Activated CD4-positive, alpha-beta memory T cell treated with anti-CD3 and anti-CD28 coated beads, Interleukin-2, amount 10 ng/mL, durations not matched to agents 7 days and 5 days (primary cell): ENCODE results near the gene MOCS3. TPM values are rescaled to one million over a fixed set of nuclear protein-coding genes. Genes with fewer than 3 reads are reported as not detected.

Experiments used
- CTCF ChIA-PET: fragments of 350-600 bp; sonication (Branson Sonifier 250); formaldehyde crosslinking; loops from one replicate; lab custom pipeline; 2021; ENCODE audit warnings: antibody characterized with exemption, inconsistent platforms; lab: Charles Lee
- POLR2A ChIA-PET: fragments of 350-600 bp; sonication (Branson Sonifier 250); formaldehyde crosslinking; loops from one replicate; lab custom pipeline; 2021; ENCODE audit warnings: antibody characterized with exemption; lab: Charles Lee
- DNase-seq: peaks from one replicate; pipeline ENCODE4 v3.0.0-alpha.2; 2020
- H3K27ac Mint-ChIP-seq: one replicate; pipeline ENCODE4 v1.8.0; 2021; ENCODE audit warnings: mild to moderate bottlenecking, mixed read lengths
- H3K27me3 Mint-ChIP-seq: one replicate; pipeline ENCODE4 v1.8.0; 2021; ENCODE audit warnings: mixed read lengths
- H3K36me3 Mint-ChIP-seq: one replicate; pipeline ENCODE4 v1.8.0; 2021; ENCODE audit warnings: low read depth, mixed read lengths
- H3K4me1 Mint-ChIP-seq: one replicate; pipeline ENCODE4 v1.8.0; 2021; ENCODE audit warnings: mixed read lengths
- H3K4me3 Mint-ChIP-seq: one replicate; pipeline ENCODE4 v1.8.0; 2021; ENCODE audit warnings: mild to moderate bottlenecking, mixed read lengths
- H3K9me3 Mint-ChIP-seq: one replicate; pipeline ENCODE4 v1.8.0; 2021; ENCODE audit warnings: mixed read lengths
- total RNA-seq, 2 experiments: library from RNA; stranded (reverse); gene quantifications; one replicate each; pipeline ENCODE4 v1.2.3, GENCODE V29; 2021

MOCS3 gene
- 1 to 10 TPM; 4.1 to 4.7 TPM for total RNA-seq

DNA sequence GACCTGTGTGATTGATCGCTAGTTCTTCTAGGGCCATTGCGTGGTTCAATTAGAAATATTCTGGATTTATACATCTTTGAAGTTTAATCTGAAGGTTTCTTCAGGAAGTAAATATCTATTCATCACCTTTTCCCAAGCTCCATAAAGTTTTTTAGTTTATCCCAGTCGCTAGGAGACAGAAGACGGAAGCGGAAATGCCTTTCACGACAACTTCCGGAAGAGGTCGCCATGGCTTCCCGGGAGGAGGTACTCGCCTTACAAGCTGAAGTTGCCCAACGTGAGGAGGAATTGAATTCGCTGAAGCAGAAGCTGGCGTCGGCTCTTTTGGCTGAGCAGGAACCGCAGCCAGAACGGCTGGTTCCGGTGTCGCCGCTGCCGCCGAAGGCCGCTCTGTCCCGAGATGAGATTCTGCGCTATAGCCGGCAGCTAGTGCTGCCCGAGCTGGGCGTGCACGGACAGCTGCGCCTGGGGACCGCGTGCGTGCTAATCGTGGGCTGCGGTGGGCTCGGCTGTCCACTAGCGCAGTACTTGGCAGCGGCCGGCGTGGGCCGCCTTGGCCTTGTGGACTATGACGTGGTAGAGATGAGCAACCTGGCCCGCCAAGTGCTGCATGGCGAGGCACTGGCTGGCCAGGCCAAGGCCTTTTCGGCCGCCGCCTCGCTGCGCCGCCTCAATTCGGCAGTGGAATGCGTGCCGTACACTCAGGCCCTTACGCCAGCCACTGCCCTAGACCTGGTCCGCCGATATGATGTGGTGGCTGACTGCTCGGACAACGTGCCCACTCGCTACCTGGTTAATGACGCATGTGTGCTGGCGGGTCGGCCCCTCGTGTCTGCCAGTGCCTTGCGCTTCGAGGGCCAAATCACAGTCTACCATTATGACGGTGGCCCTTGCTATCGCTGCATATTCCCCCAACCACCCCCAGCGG lies at the start of gene MOCS3:
Gene MOCS3, plus strand, starts transcription at position 204 of the 928 bp plus-strand sequence. Its CDS starts 25 bp downstream, at position 229.
- H3K9me3 Mint-ChIP-seq = no peaks in the 10 kb centered on the region
- peak; percentile 85 for DNase-seq
- H3K4me3 Mint-ChIP-seq = peak within 1 kb of the TSS; percentile 99
- peaks cover 13% of the 10 kb centered on the region for H3K36me3 Mint-ChIP-seq
- H3K27me3 Mint-ChIP-seq = no peaks in the 10 kb centered on the region
- peak within 1 kb of the TSS; percentile 86 for H3K27ac Mint-ChIP-seq
- ChIA-PET CTCF (interaction anchor here (1.0 to 3.1 kb wide), 10 partner anchors 8 to 211 kb away, joined by 3 to 61 read pairs (median 6); partner anchors contain the start of genes ADNP and BCAS4), POLR2A (interaction anchor here (0.5 to 3.8 kb wide), 29 partner anchors 9 to 522 kb away, joined by 3 to 170 read pairs (median 5); partner anchors contain the start of genes ADNP, BCAS4 and PTPN1)
- H3K4me1 Mint-ChIP-seq = peaks cover 57% of the 10 kb centered on the region

DNA sequence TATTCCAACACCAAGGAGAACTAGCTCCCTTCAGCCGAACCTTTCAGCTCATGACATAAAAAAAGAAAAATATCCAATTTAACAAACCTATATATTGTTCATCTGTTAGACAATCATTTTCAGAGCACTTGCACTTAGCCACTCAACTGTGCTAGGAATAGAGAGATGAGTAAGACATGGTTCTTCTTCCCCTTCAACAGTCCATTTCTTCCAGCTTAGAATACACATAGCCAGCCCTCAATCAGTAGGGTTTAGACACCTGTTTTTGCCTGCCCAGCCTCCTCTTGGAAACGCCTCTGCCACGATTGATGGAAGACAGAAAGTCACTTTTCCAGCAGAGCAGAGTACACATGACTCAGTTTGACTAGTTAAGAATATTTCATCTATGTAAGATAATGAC lies 49.2 kb upstream of the MOCS3 start:
- Mint-ChIP-seq H3K27me3 (no peaks in the 10 kb centered on the region), H3K36me3 (peaks cover 36% of the 10 kb centered on the region), H3K4me1 (peaks cover 40% of the 10 kb centered on the region), H3K9me3 (no peaks in the 10 kb centered on the region), H3K27ac (no peak overlapping the region), H3K4me3 (no peak overlapping the region)
- ChIA-PET POLR2A (interaction anchor here (1.2 to 1.8 kb wide), 2 partner anchors 10 to 15 kb away, joined by 4 read pairs; no protein-coding TSS in a partner anchor), CTCF (interaction anchor here (0.6 to 3.3 kb wide), 4 partner anchors 11 to 118 kb away, joined by 3 to 13 read pairs (median 4); partner anchors contain the start of gene BCAS4)
- no peak for DNase-seq

- Mint-ChIP-seq H3K27me3 (no peaks in the 10 kb centered on the region), H3K9me3 (no peaks in the 10 kb centered on the region), H3K4me1 (peaks cover 53% of the 10 kb centered on the region), H3K36me3 (peaks cover 42% of the 10 kb centered on the region), H3K27ac (peak overlapping the region; percentile 69), H3K4me3 (no peak overlapping the region)
- DNase-seq = no peak
- CTCF ChIA-PET = interaction anchor here (1.6 to 1.7 kb wide), 2 partner anchors 18 to 117 kb away, joined by 9 to 13 read pairs; partner anchors contain the start of gene BCAS4
- POLR2A ChIA-PET = interaction anchor here (0.6 to 5.1 kb wide), 3 partner anchors 11 to 19 kb away, joined by 4 to 45 read pairs (median 5); partner anchors contain the start of gene ADNP
These were observed 47.6 kb upstream of the MOCS3 start for GRCh38 chr20:50911030-50911429.

DNA sequence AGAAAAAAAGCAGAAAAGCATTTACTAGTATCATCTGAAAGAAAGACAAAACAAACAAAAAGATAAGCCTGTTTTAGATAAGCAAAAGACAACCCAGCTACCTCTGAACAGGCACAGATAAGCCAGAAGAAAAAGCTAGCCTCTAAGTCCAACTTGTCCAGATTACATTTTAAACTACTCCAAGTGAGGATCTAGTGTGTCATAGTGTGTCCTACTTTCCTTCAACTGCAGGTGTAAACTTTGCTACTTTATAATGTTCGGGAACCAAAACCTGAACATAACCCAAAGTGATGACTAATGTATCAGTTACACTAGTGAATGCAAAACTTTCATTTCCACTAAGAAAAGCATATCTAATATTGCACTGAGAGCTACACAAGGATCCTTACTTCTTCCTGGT lies 46.9 kb upstream of the MOCS3 start:
- no peak overlapping the region for H3K4me3 Mint-ChIP-seq
- H3K27me3 Mint-ChIP-seq = no peaks in the 10 kb centered on the region
- no peak for DNase-seq
- ChIA-PET POLR2A (interaction anchor here (1.6 to 5.1 kb wide), 2 partner anchors 13 to 19 kb away, joined by 5 to 45 read pairs; partner anchors contain the start of gene ADNP), CTCF (interaction anchor here (0.8 to 1.7 kb wide), 5 partner anchors 17 to 121 kb away, joined by 3 to 13 read pairs (median 5); partner anchors contain the start of gene BCAS4)
- H3K27ac Mint-ChIP-seq = peak overlapping the region; percentile 69
- no peaks in the 10 kb centered on the region for H3K9me3 Mint-ChIP-seq
- H3K4me1 Mint-ChIP-seq = peaks cover 58% of the 10 kb centered on the region
- peaks cover 45% of the 10 kb centered on the region for H3K36me3 Mint-ChIP-seq

- H3K27ac Mint-ChIP-seq = peak overlapping the region; percentile 63
- no peaks in the 10 kb centered on the region for H3K27me3 Mint-ChIP-seq
- CTCF ChIA-PET = interaction anchor here (0.5 to 4.3 kb wide), 6 partner anchors 15 to 324 kb away, joined by 3 to 32 read pairs (median 5); partner anchors contain the start of genes ADNP and BCAS4
- peaks cover 69% of the 10 kb centered on the region for H3K4me1 Mint-ChIP-seq
- POLR2A ChIA-PET = interaction anchor here (1.2 to 5.1 kb wide), 4 partner anchors 11 to 44 kb away, joined by 4 to 45 read pairs (median 6); partner anchors contain the start of genes ADNP, DPM1 and MOCS3
- peaks cover 47% of the 10 kb centered on the region for H3K36me3 Mint-ChIP-seq
- DNase-seq = peak; percentile 27
- no peak overlapping the region for H3K4me3 Mint-ChIP-seq
- H3K9me3 Mint-ChIP-seq = no peaks in the 10 kb centered on the region
These were observed 44.8 kb upstream of the MOCS3 start for GRCh38 chr20:50913690-50914375.

GRCh38 chr20:50915424-50915823 lies 43.2 kb upstream of the MOCS3 start:
- DNase-seq = no peak
- no peaks in the 10 kb centered on the region for H3K27me3 Mint-ChIP-seq
- ChIA-PET POLR2A (interaction anchor here (0.7 to 5.1 kb wide), 4 partner anchors 10 to 110 kb away, joined by 3 to 45 read pairs (median 5); partner anchors contain the start of genes ADNP, DPM1 and MOCS3), CTCF (interaction anchor here (0.7 to 4.3 kb wide), 5 partner anchors 14 to 166 kb away, joined by 3 to 32 read pairs (median 7); partner anchors contain the start of genes ADNP and BCAS4)
- H3K36me3 Mint-ChIP-seq = peaks cover 43% of the 10 kb centered on the region
- H3K9me3 Mint-ChIP-seq = no peaks in the 10 kb centered on the region
- peak overlapping the region; percentile 14 for H3K27ac Mint-ChIP-seq
- no peak overlapping the region for H3K4me3 Mint-ChIP-seq
- peaks cover 65% of the 10 kb centered on the region for H3K4me1 Mint-ChIP-seq

- Mint-ChIP-seq H3K4me3 (no peak overlapping the region), H3K4me1 (peaks cover 63% of the 10 kb centered on the region), H3K9me3 (no peaks in the 10 kb centered on the region), H3K27me3 (no peaks in the 10 kb centered on the region), H3K36me3 (peaks cover 38% of the 10 kb centered on the region), H3K27ac (no peak overlapping the region)
- ChIA-PET POLR2A (interaction anchor here (1.5 to 5.1 kb wide), 2 partner anchors 14 to 42 kb away, joined by 6 to 45 read pairs; partner anchors contain the start of genes ADNP, DPM1 and MOCS3), CTCF (interaction anchor here (0.8 to 4.3 kb wide), 5 partner anchors 13 to 122 kb away, joined by 3 to 32 read pairs (median 5); partner anchors contain the start of gene ADNP)
- no peak for DNase-seq
These were observed 42.4 kb upstream of the MOCS3 start for GRCh38 chr20:50916257-50916656.

- no peak for DNase-seq
- CTCF ChIA-PET = interaction anchor here (0.6 to 4.3 kb wide), 5 partner anchors 12 to 520 kb away, joined by 3 to 32 read pairs (median 3); partner anchors contain the start of gene ADNP
- Mint-ChIP-seq H3K9me3 (no peaks in the 10 kb centered on the region), H3K27ac (no peak overlapping the region), H3K4me1 (peaks cover 58% of the 10 kb centered on the region), H3K36me3 (peaks cover 32% of the 10 kb centered on the region), H3K4me3 (no peak overlapping the region), H3K27me3 (no peaks in the 10 kb centered on the region)
- POLR2A ChIA-PET = interaction anchor here (1.5 kb wide), 1 partner anchor 41 kb away, joined by 6 read pairs; the partner anchor contains the start of genes DPM1 and MOCS3
These were observed 41.7 kb upstream of the MOCS3 start for GRCh38 chr20:50916934-50917333.

GRCh38 chr20:50918403-50918802 lies 40.2 kb upstream of the MOCS3 start:
- Mint-ChIP-seq H3K9me3 (no peaks in the 10 kb centered on the region), H3K27ac (no peak overlapping the region), H3K4me1 (peaks cover 53% of the 10 kb centered on the region), H3K36me3 (peaks cover 32% of the 10 kb centered on the region), H3K27me3 (no peaks in the 10 kb centered on the region), H3K4me3 (no peak overlapping the region)
- POLR2A ChIA-PET = no interaction called here
- DNase-seq = no peak
- CTCF ChIA-PET = interaction anchor here (16.8 kb wide), 1 partner anchor 126 kb away, joined by 289 read pairs; the partner anchor contains the start of gene BCAS4

- Mint-ChIP-seq H3K9me3 (no peaks in the 10 kb centered on the region), H3K4me3 (no peak overlapping the region), H3K27ac (no peak overlapping the region), H3K4me1 (peaks cover 45% of the 10 kb centered on the region), H3K27me3 (no peaks in the 10 kb centered on the region), H3K36me3 (peaks cover 33% of the 10 kb centered on the region)
- ChIA-PET CTCF (interaction anchor here (2.6 to 16.8 kb wide), 2 partner anchors 10 to 127 kb away, joined by 20 to 289 read pairs; partner anchors contain the start of gene BCAS4), POLR2A (interaction anchor here (1.5 to 1.8 kb wide), 2 partner anchors 10 to 39 kb away, joined by 5 to 6 read pairs; partner anchors contain the start of genes DPM1 and MOCS3)
- no peak for DNase-seq
These were observed 39.1 kb upstream of the MOCS3 start for GRCh38 chr20:50919567-50919966.

- DNase-seq = no peak
- H3K9me3 Mint-ChIP-seq = no peaks in the 10 kb centered on the region
- POLR2A ChIA-PET = interaction anchor here (0.7 to 1.4 kb wide), 3 partner anchors 9 to 126 kb away, joined by 3 to 9 read pairs (median 4); partner anchors contain the start of genes ADNP and BCAS4
- CTCF ChIA-PET = interaction anchor here (0.7 to 16.8 kb wide), 4 partner anchors 8 to 129 kb away, joined by 3 to 289 read pairs (median 12); partner anchors contain the start of gene BCAS4
- peaks cover 40% of the 10 kb centered on the region for H3K36me3 Mint-ChIP-seq
- peaks cover 47% of the 10 kb centered on the region for H3K4me1 Mint-ChIP-seq
- H3K4me3 Mint-ChIP-seq = no peak overlapping the region
- H3K27ac Mint-ChIP-seq = no peak overlapping the region
- H3K27me3 Mint-ChIP-seq = no peaks in the 10 kb centered on the region
These were observed 37.6 kb upstream of the MOCS3 start for GRCh38 chr20:50920997-50921396.
